Fibroblast of skin of right biceps (primary cell): Measurements from ENCODE around the gene DNASE1L2.
"Not testable (repeated sequence)": the region's sequence is repeated elsewhere in the genome, so short reads cannot be mapped to it uniquely, and the experiment has no call there.

Experiments
- DNase-seq: peaks from one replicate; pipeline ENCODE4 v3.0.0-alpha.2; 2013

Gene DNASE1L2, protein sequence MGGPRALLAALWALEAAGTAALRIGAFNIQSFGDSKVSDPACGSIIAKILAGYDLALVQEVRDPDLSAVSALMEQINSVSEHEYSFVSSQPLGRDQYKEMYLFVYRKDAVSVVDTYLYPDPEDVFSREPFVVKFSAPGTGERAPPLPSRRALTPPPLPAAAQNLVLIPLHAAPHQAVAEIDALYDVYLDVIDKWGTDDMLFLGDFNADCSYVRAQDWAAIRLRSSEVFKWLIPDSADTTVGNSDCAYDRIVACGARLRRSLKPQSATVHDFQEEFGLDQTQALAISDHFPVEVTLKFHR

DNA sequence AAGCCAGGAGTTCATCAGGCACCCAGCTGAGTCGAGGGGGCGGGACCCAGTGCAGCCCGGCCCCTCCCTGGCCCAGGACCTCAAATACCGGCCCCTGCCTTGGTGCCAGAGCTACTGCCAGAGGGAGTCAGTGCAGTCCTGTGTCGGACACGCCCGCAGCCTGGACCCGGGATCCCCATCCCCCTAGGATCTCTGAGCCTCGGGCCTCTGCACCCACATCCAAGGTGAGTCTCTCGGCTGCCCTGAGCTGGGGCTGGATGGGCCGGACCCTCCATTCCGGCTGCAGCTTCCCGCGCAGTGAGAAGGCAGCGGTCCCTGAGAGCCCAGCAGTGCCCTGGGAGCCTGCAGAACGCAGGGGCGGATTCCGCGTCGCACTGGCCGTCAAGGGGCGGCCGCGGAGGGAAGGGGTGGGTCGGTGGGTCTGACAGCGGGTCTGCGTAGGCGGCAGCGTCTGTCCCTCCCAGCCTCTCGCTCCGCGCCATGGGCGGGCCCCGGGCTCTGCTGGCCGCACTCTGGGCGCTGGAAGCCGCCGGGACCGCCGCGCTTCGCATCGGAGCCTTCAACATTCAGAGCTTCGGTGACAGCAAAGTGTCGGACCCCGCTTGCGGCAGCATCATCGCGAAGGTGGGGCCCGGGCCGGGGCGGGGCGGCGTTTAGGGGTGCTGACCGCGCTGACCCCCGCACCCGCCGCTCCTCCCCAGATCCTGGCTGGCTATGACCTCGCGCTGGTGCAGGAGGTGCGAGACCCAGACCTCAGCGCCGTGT is at the start of gene DNASE1L2:
Gene DNASE1L2, plus strand, starts transcription at position 108 of the 765 bp plus-strand sequence. Its CDS starts 373 bp downstream, at position 481.
- no peak for DNase-seq

DNA sequence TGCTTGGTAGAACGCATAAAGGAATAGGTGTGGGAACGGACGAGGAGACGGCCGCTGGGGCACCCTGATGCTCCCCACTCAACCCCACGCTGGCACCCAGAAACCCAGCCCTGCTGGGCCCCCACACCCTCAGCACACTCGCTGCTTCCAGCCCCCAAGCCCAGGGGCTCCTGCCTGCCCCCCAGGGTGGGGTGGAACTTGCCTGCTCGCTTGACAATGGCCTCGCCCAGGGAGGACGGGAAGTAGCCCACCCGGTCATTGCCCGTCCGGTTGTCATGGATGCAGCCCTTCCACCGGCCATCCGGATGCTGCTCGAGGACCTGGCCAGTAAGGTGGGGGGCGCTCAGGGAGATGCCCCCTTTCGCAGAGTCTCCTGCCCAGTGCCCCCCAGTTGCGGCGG is 49.7 kb upstream of the DNASE1L2 start:
- DNase-seq: no peak

DNA sequence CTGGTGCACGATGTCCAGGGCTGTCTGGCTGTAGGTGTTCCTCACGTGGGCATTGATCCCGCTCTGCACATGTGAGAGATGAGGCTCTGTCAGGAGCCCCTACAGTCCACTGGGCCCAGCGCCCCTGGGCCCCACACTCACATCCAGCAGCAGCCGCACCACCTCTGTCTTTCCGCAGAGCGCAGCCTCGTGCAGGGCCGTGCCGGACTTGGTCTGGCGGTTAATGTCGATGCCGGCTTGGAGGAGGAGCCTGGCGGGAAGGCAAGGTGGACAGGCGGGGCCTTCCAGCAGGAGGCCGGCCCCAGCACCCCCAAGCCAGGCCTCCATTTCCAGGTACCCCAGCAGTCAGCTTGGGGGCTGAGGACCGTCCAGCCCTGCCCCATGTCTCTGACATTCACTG is 49.0 kb upstream of the DNASE1L2 start:
- no peak for DNase-seq

DNA sequence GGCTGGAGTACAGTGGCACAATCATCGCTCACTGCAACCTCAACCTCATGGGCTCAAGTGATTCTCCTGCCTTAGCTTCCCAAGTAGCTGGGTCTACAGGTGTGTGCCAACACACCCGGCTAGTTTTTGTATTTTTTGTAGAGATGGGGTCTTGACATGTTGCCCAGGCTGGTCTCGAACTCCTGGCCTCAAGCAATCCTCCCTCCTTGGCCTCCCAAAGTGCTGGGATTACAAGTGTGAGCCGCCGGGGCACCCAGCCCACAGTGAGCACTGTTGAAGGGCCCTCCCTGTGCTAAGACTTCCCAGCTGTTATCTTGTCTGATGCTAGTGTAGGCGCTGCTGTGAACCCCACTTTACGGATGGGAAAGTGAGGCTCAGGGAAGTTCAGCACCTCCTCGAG is 47.8 kb upstream of the DNASE1L2 start:
- DNase-seq: no peak

DNA sequence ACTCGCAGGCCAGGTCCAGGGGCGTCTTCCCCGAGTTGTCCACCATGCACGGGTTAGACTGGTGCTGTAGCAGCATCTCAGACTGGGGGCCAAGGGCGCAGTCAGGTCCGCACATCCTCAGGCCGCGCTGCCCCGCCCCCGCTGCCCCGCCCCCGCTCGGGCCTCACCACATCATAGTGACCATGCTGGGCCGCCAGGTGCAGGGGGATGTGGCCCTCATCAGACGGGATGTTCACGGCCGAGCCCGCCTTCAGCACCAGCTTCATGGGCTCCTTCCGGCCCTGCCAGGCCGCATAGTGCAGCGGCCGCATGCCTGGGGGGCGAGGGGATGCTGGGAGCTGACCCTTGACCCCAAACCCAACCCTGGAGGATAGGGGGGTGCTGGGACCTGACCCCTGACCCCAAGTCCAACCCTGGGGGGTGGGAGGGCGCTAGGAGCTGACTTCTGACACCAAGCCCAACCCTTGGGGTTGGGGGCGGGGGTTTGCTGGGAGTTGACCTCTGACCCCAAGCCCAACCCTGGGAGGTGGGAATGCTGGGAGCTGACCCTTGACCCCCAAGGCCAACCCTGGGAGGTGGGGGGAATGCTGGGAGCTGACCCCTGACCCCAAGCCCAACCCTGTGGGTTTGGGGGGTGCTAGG is 46.9 kb upstream of the DNASE1L2 start:
- no peak for DNase-seq

DNA sequence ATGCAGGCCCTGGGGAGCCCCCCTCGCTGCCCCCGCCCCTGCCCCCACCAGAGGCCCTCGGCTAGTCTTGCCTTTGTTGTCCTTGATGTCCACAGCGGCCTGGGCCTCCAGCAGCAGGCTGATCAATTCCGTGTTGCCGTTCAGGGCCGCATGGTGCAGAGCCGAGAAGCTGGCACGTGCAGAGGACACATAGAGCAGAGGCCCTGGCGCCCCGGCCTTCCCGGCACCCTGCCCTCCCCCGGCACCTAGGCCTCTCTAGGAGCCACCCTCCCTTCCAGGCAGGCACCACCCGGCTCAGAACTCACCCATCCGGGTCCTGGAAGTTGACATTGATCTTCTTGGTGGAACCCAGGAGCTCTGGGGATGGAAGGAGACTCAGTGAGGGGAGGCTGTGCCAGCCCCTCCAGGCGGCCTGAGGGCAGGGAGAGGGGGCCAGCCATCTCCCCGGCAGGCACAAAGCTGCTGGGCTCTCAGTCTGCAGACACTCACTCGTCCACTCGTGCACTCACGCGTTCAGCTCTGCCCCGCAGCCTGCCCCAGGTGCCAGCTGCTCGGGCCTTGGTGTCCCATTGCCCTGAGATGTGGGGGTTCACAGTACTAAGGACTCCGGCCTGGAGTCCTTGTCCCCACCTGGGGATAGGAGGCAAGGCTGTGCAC is 46.1 kb upstream of the DNASE1L2 start:
- no peak for DNase-seq

DNA sequence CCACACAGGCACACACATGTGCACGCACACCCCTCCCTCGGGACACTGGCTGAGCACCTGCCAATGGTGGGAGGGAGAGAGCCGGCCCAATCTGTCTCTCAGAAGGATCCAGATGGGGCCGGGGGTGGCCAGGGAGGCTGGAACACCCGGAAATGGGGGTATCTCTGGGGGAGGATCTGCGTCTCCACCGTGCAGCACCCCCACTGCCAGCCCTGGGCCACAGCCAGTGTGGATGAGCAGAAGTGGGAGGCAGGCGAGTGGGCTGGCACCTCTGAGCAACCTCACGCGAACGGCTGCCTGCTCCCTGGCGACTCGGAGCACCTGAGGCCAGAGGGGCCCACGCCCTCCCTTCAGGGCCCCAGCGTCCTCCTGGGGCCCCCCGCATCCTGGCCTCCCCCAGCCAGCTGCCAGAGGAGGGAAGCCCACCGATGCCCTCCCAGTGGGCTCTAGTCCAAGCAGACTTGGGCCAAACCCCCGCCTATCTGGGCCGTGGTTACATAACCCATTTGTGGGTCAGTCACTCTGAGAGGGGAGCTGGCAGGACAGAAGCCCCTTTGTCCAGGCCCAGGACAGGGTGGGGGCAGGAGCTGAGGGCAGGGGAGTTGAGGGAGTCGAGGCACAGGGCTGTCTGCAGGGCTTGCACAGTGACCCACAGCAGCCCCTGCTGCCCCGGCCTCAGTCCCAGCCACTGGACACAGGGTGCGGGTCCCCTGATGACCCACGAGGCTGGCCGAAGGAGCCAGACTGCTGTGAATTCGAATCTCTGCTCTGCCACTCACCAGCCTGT is 45.4 kb upstream of the DNASE1L2 start:
- DNase-seq: no peak

DNA sequence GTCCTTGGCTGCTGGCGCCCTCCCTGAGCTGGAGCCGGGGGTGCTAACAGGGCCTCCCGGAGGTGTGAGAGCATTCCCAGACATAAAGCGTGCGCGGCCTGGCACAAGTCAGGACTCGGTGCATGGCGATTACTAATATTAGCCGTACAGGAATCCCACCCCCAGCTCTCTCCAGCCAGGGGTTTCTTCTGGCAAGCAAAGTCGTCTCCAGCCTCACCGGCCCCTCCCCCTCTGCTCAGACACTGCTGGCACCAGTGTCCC is 44.9 kb upstream of the DNASE1L2 start:
- no peak for DNase-seq

DNA sequence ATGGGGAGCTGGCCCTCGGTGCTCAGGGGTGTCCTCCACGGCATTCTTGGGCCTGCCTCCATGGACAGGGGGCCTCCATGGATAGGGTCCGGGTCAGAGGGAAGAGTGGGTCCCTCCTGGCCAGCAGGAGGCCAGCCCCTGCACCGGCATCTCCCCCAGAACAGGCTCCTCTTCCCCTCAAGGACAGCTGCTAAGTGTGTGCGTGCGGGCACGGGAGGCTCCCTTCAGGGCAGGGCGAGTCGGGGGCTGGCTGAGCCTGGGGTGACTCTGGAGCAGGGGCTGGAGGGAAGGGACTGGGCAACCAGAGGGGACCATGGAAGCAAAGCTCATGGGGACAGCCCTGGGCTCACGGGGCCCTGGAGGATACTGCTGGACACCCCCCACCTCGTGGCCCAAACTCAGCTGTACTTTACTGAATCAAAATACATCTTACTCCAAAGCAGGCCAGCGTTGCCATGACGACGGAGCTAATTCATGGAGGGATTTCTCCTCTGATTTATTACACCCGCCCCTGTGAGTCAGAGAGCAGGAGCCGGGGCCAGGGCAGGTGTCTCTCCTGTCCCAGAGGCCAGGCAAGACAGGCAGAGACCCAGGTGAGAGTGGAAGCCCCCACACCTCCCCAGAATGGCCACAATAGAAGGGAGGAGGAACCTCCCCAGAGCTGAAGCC is 41.9 kb upstream of the DNASE1L2 start:
- peak; percentile 56 for DNase-seq

DNA sequence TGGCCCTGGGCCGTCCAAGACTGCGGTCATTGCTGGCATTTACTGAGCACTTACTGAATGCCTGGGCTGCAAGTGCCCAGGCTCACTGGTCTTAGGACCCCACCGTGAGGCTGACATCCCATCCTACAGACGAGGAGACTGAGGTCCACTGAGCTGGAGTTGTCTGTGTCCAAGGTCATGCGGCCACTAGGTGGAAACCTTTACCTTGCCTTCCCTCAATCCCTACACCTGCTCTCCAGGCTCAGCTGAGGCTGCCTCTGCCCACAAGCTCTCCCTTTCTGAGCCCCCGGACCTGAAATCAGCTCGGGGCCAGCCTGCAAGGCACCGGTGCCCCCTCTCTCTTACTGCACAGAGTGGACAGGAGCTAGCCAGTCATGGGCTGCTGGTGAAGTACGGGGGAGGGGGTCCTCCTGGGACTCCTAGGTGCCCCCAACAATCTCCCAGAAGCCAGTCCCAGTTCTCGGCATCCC is 41.4 kb upstream of the DNASE1L2 start:
- DNase-seq: peak; percentile 28

DNA sequence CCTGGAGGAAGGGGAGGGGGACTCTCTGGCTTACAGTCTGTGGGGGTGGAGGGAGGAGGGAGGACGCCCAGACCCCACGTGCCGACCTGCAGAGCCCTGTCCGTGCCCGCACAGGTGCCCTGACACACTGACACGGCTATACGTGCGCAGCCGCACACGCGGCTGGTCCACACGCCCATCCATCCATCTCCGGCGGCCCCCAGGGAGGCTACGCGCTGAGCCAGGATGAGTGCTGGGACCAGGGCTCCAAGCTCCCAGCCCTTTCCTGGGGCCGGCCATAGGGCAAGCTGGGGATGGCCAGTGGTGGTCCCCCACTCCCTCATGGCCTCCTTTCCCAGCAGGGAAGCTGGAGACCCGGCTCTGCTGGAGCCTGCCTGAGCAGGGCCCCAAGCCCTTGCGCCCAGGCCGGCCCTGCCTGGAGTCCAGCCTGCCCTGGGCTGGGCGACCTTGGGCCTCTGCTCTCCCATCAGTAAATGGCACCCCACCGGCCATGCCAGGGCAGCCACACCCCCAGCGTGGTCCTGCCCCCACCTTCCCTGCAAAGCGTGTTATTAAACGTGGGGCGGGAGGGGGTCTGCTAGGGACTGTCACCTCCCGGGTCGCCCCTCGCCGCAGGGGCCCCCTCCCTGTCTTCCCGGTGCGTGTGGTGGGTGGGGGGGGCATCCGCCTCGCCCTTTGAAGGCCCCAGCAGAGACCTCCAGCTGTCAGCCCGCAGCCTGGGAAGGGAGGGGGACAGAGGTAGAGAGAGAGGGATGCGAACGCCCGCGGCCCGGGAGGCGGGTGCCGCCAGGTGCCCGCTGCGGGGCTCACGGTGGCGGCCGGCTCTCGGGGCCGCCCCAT is 40.7 kb upstream of the DNASE1L2 start:
- DNase-seq: no peak

DNA sequence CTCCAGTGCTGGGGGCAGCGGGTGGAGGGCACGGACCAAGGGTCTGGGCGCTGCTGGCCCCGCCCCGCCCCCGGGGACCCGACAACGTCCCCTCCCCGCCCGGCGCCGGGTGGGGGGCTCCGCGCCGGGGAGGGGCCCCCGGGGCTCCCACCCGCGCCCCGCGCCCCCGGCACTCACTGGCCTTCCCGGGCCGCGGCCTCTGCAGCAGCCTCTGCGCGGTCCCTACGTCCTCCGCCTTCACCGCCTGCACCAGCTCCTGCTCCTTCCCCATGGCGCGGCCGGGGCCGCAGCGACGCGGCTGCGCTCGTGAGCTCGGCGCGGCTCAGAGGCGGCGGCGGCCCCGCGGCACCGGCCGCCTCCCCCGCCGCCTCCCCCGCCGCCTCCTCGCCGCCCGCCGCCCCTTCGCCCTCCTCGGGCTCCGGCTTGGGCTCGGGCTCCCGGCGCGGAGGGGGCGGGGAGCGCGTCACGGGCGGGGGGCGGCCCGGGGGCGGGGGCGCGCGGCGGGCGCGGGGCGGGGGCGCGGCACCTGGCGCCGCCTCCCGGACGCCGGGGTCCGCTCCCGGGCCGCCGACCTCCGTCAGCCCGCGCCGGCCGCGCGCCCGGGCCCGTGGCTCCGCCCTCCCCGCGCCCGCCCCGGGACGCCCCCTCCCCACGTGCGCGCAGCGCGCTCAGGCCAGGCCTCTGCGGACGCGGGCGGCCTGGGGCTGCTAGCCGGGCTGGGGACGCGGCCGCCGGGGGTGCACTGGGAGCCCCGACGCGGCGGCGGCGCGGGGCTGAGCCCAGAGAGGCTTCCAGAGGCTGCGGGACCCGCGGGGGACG is 39.9 kb upstream of the DNASE1L2 start, which contains the start of gene CASKIN1:
Gene CASKIN1, minus strand, starts transcription at position 444 of the 819 bp plus-strand sequence. Its CDS starts 173 bp downstream, at position 271.
- no peak for DNase-seq

DNA sequence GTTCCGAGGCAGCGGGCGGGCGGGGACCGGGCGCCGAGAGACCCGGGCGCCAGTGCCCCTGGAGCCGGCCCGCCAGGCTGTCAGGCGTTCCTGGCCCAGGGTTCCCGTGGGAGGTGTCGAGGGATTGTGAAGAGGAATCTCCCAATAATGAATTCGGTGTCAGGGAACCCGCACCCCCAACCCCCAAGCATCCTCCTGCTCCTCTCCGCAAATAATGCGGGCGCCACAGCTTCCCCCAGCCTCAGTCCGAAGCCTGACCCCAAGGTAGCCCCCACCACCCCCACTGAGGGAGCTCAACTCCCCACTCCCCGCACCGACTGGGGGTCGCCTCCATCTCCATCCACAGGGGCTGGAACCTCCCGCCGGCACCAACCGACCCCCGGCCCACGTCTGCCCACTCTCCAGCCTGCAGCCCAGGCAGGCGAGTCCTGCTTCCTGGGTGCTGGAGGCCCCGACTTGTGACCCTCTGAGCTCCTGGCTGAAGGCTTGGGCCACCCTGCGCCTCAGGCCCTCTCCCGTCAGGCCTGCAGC is 39.2 kb upstream of the DNASE1L2 start:
- no peak for DNase-seq

DNA sequence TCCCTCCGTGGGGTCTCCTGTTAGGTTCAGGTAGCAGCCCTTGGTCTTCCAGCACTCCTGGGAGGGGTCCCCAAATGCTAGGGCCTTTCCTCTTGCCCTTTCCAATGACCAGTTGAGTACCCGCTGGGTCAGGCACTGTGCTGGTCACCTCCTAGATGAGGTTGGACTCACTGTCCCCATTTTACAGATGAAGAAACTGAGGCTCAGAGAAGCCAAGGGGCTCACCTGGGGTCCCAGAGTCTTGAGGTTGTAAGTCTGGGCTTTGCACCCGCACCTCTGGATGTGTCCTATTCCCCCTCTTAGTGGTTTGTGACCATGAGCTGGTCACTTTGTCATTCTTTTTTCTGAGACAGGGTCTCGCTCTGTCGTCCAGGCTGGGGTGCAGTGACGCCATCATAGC is 38.5 kb upstream of the DNASE1L2 start:
- DNase-seq: no peak

DNA sequence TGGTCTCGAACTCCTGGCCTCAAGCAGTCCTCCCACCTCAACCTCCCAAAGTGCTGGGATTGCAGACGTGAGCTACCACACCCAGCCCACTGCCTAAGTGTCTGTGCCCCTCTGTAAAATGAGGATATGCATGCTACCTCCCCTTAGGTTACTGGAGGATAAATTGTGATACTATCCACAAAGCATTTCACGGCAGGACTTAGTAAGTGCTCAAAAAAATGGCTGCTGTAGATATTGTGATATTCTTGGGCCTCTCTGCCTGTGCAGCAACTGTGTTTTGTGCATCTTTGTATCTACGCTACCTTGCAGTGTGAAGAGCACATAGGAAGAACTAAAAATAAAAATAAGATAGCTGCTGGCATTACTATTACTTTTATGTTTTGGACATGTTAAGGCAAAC is 38.0 kb upstream of the DNASE1L2 start:
- DNase-seq: no peak

DNA sequence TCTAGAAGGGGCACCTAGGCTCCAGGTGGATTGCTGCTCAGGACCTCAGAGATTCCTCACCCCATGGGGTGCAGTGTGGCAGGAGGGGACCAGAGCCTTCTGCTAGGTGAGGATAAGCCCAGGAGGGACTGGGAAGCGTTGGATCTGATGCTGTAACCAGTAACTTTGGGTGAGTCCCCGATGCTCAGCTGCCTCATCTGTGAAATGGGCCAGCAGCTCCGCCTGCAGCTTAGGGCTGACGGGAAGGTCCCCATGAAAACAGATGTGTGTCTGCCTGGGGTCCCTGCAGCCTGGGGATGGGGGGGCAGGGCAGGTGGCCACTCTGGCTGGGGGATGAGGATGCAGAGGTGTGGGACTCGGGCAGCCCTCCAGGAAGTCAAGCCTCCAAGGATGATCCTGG is 37.1 kb upstream of the DNASE1L2 start:
- DNase-seq: no peak

DNA sequence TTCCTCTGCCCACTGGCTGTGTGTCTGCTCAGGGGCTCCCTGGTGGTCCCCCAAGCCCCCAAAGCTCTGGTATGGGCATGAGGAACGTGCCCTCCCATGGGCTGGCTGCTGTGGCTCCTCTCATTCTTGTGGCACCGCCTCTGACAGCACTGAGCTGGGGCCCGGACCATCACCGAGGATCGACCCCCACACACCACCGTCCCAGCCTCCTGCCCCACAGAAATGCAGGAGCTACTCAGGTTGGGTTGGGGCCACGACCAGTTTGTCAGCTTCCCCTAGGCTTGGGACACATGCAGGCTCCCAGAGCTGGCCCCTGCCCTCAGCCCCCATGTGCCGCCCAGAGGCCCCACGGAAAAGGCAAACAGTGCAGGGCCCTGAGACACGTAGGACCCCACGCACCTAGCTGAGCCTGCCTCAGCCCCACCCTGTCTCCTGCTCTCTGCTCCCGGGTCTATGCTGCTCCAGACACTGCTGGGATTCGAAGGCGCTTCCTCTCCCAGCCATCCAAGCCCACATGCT is 36.6 kb upstream of the DNASE1L2 start:
- DNase-seq: no peak

DNA sequence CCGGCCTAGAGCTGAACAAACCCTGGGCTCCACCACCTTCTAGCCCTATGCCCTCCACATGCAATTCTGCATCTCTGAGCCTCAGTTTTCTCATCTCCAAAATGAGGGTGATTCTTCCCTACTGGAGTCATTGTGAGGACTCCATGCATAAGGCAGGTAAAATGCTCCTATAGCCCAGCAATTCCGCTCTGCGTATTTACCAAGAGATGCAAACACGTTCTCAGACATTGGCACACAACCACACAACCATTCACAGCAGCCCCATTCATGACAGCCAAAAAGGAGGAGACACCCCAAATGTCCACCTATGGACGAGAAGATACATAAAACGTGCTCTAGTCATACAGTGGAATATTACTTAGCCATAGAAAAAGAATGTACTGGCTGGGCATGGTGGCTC is 35.9 kb upstream of the DNASE1L2 start:
- DNase-seq: no peak

DNA sequence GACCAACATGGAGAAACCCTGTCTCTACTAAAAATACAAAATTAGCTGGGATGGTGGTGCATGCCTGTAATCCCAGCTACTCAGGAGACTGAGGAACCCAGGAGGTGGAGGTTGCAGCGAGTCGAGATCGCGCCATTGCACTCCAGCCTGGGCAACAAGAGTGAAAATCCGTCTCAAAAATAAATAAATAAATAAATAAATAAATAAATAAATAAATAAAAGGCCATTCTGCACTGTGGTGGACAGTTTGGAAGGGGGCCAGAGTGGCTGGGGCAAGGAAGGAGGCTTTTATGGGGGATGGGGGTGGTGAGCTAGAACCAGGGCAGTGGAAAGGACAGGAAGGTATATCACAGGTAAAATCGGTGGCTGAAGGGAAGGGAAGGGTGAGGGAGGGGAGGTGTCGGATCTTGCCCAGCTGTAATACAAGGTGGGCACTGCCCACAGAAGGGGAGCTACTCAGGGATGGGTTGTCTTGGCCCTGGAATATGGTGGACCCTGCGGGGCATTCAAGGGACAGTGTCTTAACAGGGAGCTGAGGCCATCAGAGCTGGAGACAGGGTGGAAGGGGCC is 33.0 kb upstream of the DNASE1L2 start:
- DNase-seq: not testable (repeated sequence)
